H1 (cell line): ENCODE data around the gene GRK3. TPM values are rescaled to one million over a fixed set of nuclear protein-coding genes. Genes with fewer than 3 reads are reported as not detected.

ENCODE experiments used
- CTCF ChIA-PET: fragments of 300-600 bp; sonication (Branson Sonifier 250); formaldehyde crosslinking; loops from one replicate; lab custom pipeline; 2021; ENCODE audit not compliant: partially characterized antibody; lab: Charles Lee
- POLR2A ChIA-PET: fragments of 300-600 bp; sonication (Branson Sonifier 250); formaldehyde crosslinking; loops from one replicate; lab custom pipeline; 2021; ENCODE audit warnings: inconsistent platforms; ENCODE audit not compliant: partially characterized antibody; lab: Charles Lee
- DNase-seq, 2 experiments: peaks; one replicate each; pipeline versions ENCODE4 v3.0.0 to v3.0.0-alpha.2; 2010 to 2022; ENCODE audit warnings: low spot score in 2 of 2, low read depth in 1 of 2, mixed read lengths in 1 of 2
- FAIRE-seq: peaks from 2 replicates; lab custom pipeline; 2011; peaks lifted over from hg19 to GRCh38; lab: Jason Lieb, UNC
- H2AFZ ChIP-seq: 2 replicates; pipeline ENCODE4 v1.8.1; 2012; ENCODE audit warnings: low read length, inconsistent platforms
- H2AK5ac ChIP-seq: 2 replicates; pipeline ENCODE4 v1.6.1; 2013; ENCODE audit warnings: low read depth, low read length
- H2BK120ac ChIP-seq: replicated peaks from 2 replicates; pipeline ENCODE3; 2013; ENCODE audit warnings: low read depth, low read length, inconsistent platforms
- H2BK12ac ChIP-seq: 2 replicates; pipeline ENCODE4 v1.6.1; 2013; ENCODE audit warnings: low read depth, low read length
- H2BK15ac ChIP-seq: 2 replicates; pipeline ENCODE4 v1.6.1; 2013; ENCODE audit warnings: low read length
- H2BK20ac ChIP-seq: 2 replicates; pipeline ENCODE4 v1.6.1; 2013; ENCODE audit warnings: low read length
- H2BK5ac ChIP-seq: 2 replicates; pipeline ENCODE4 v1.6.1; 2013; ENCODE audit warnings: low read depth, low read length
- H3K14ac ChIP-seq: 2 replicates; pipeline ENCODE4 v1.6.1; 2013; ENCODE audit warnings: inconsistent platforms; ENCODE audit not compliant: insufficient read length
- H3K18ac ChIP-seq: 2 replicates; pipeline ENCODE4 v1.6.1; 2013; ENCODE audit warnings: low read length; ENCODE audit errors: extremely low read depth
- H3K23ac ChIP-seq: 2 replicates; pipeline ENCODE4 v1.6.1; 2013; ENCODE audit warnings: inconsistent platforms; ENCODE audit not compliant: insufficient read length
- H3K23me2 ChIP-seq: 2 replicates; pipeline ENCODE4 v1.6.1; 2013; ENCODE audit warnings: low read depth, low read length
- H3K27ac ChIP-seq: 2 replicates; pipeline ENCODE4 v1.6.1; 2011; ENCODE audit warnings: low read depth, low read length, inconsistent platforms
- H3K27me3 ChIP-seq, 4 experiments: replicated peaks in 1 of 4; 1 replicate in 1 of 4; 2 replicates in 3 of 4; pipeline versions ENCODE4 v1.6.1 to v1.8.1; 2011 to 2013; ENCODE audit warnings: low read length in 3 of 4, mild to moderate bottlenecking in 3 of 4, inconsistent platforms in 2 of 4, mixed read lengths in 2 of 4, moderate library complexity in 1 of 4; ENCODE audit not compliant: control insufficient read depth in 3 of 4, insufficient read depth in 3 of 4; ENCODE audit errors: extremely low read depth in 1 of 4
- H3K36me3 ChIP-seq, 4 experiments: 2 replicates each; pipeline versions ENCODE4 v1.6.1 to v1.8.1; 2011 to 2013; ENCODE audit warnings: mild to moderate bottlenecking in 4 of 4, low read length in 3 of 4, moderate library complexity in 2 of 4, control low read depth in 1 of 4, inconsistent platforms in 1 of 4; ENCODE audit not compliant: insufficient read depth in 4 of 4, control insufficient read depth in 2 of 4
- H3K4ac ChIP-seq: replicated peaks from 2 replicates; pipeline ENCODE3; 2013; ENCODE audit warnings: low read length, low read depth, mixed read lengths, inconsistent platforms; ENCODE audit not compliant: insufficient read length
- H3K4me1 ChIP-seq, 4 experiments: replicated peaks in 1 of 4; 1 replicate in 1 of 4; 2 replicates in 3 of 4; pipeline versions ENCODE4 v1.6.1 to v1.8.1; 2011 to 2013; ENCODE audit warnings: low read length in 3 of 4, inconsistent platforms in 2 of 4, mixed read lengths in 1 of 4; ENCODE audit not compliant: insufficient read depth in 4 of 4, control insufficient read depth in 3 of 4
- H3K4me2 ChIP-seq, 2 experiments: 2 replicates each; pipeline versions ENCODE4 v1.6.1 to v1.8.1; 2011 to 2013; ENCODE audit warnings: low read depth in 2 of 2, low read length in 2 of 2, control low read depth in 1 of 2, inconsistent platforms in 1 of 2, mild to moderate bottlenecking in 1 of 2; ENCODE audit not compliant: insufficient read depth in 1 of 2
- H3K4me3 ChIP-seq, 4 experiments: fragments of 200-600, 300-600 bp in 1 of 4; sonication (generic), shearing (Covaris generic), sonication (Bioruptor Twin) in 1 of 4; 2 replicates each; pipeline versions ENCODE4 v1.5.1 to v1.8.1; 2011 to 2016; ENCODE audit warnings: low read length in 4 of 4, low read depth in 3 of 4, control low read depth in 2 of 4, inconsistent platforms in 2 of 4, mild to moderate bottlenecking in 2 of 4, mixed read lengths in 1 of 4, moderate library complexity in 1 of 4; ENCODE audit not compliant: insufficient read depth in 2 of 4; ENCODE audit errors: extremely low read depth in 1 of 4
- H3K56ac ChIP-seq: replicated peaks from 2 replicates; pipeline ENCODE3; 2013; ENCODE audit warnings: low read depth, mild to moderate bottlenecking, mixed read lengths, low read length, inconsistent platforms; ENCODE audit not compliant: insufficient read length
- H3K79me1 ChIP-seq: 2 replicates; pipeline ENCODE4 v1.6.1; 2013; ENCODE audit warnings: low read depth, low read length, control low read depth
- H3K79me2 ChIP-seq, 2 experiments: 2 replicates each; pipeline versions ENCODE4 v1.6.1 to v1.8.1; 2012 to 2013; ENCODE audit warnings: low read length in 2 of 2, mild to moderate bottlenecking in 2 of 2, inconsistent platforms in 1 of 2; ENCODE audit not compliant: insufficient read depth in 2 of 2, control insufficient read depth in 1 of 2
- H3K9ac ChIP-seq, 4 experiments: replicated peaks in 1 of 4; 1 replicate in 1 of 4; 2 replicates in 3 of 4; pipeline versions ENCODE4 v1.6.1 to v1.8.1; 2011 to 2013; ENCODE audit warnings: low read depth in 3 of 4, low read length in 3 of 4, control low read depth in 2 of 4, mild to moderate bottlenecking in 2 of 4, moderate library complexity in 2 of 4, inconsistent platforms in 1 of 4; ENCODE audit errors: extremely low read depth in 1 of 4
- H3K9me3 ChIP-seq, 2 experiments: 2 replicates each; pipeline versions ENCODE4 v1.6.1 to v1.8.1; 2012 to 2013; ENCODE audit warnings: mild to moderate bottlenecking in 2 of 2, moderate library complexity in 2 of 2, control low read depth in 1 of 2, inconsistent platforms in 1 of 2, low read depth in 1 of 2, low read length in 1 of 2, mixed read lengths in 1 of 2; ENCODE audit not compliant: insufficient read depth in 2 of 2
- H4K20me1 ChIP-seq, 2 experiments: replicated peaks in 1 of 2; 2 replicates each; pipeline versions ENCODE3 to v1.8.1; 2011 to 2013; ENCODE audit warnings: inconsistent platforms in 2 of 2, low read length in 2 of 2, mild to moderate bottlenecking in 1 of 2; ENCODE audit not compliant: insufficient read depth in 2 of 2, control insufficient read depth in 1 of 2
- H4K5ac ChIP-seq: 2 replicates; pipeline ENCODE4 v1.6.1; 2013; ENCODE audit warnings: low read length, low read depth, mixed read lengths, inconsistent platforms; ENCODE audit not compliant: insufficient read length
- H4K8ac ChIP-seq: 2 replicates; pipeline ENCODE4 v1.8.0; 2013; ENCODE audit warnings: mild to moderate bottlenecking, moderate library complexity, low read length, inconsistent platforms; ENCODE audit not compliant: insufficient read depth; ENCODE audit errors: extremely low read depth
- H4K91ac ChIP-seq: replicated peaks from 2 replicates; pipeline ENCODE3; 2013; ENCODE audit warnings: low read length, mixed read lengths, inconsistent platforms; ENCODE audit not compliant: insufficient read length
- CEBPB ChIP-seq: IDR thresholded peaks from 2 replicates; pipeline ENCODE4 v1.6.1; 2012; ENCODE audit warnings: low read depth, low read length
- GABPA ChIP-seq: IDR thresholded peaks from 2 replicates; pipeline ENCODE4 v1.6.1; 2011; ENCODE audit warnings: mild to moderate bottlenecking, low read length, moderate library complexity, borderline replicate concordance; ENCODE audit not compliant: insufficient read depth
- HDAC2 ChIP-seq, 2 experiments: fragments of 300-600 bp in 1 of 2; sonication (generic) in 1 of 2; IDR thresholded peaks; 2 replicates each; pipeline ENCODE4 v1.6.1; 2011 to 2012; ENCODE audit warnings: low read depth in 2 of 2, low read length in 2 of 2, mild to moderate bottlenecking in 2 of 2, moderate library complexity in 2 of 2, borderline replicate concordance in 1 of 2, inconsistent platforms in 1 of 2
- JUN ChIP-seq: IDR thresholded peaks from 2 replicates; pipeline ENCODE4 v1.6.1; 2011; ENCODE audit warnings: low read depth, mild to moderate bottlenecking, improper control_type of control experiment, low read length
- KDM1A ChIP-seq: fragments of 200-600, 300-600 bp; sonication (generic); IDR thresholded peaks from 2 replicates; pipeline ENCODE4 v1.7.1; 2016; ENCODE audit warnings: mild to moderate bottlenecking, low read length, borderline replicate concordance
- PHF8 ChIP-seq: fragments of 200-600 bp; sonication (generic); conservative IDR thresholded peaks from 2 replicates; pipeline ENCODE4 v1.7.1; 2012; ENCODE audit warnings: low read depth, mild to moderate bottlenecking, inconsistent platforms, low read length, moderate library complexity
- RFX5 ChIP-seq: IDR thresholded peaks from 2 replicates; pipeline ENCODE4 v1.6.1; 2011; ENCODE audit warnings: low read depth, low read length, improper control_type of control experiment, borderline replicate concordance
- SAP30 ChIP-seq: fragments of 300-600 bp; sonication (generic); IDR thresholded peaks from 2 replicates; pipeline ENCODE4 v1.7.1; 2012; ENCODE audit warnings: low read length, moderate library complexity, mild to moderate bottlenecking, inconsistent platforms; ENCODE audit not compliant: insufficient read depth, insufficient replicate concordance
- SIRT6 ChIP-seq: IDR thresholded peaks from one replicate; pipeline ENCODE4 v1.7.1; 2012; ENCODE audit warnings: low read length, inconsistent platforms
- WGBS, 2 experiments: shearing (Covaris generic) in 1 of 2; methylation state at CpG; one replicate each; pipeline versions ENCODE4 v1.1.6 to v1.1.7; 2013 to 2015; ENCODE audit warnings: low lambda C conversion rate in 2 of 2, mixed read lengths in 2 of 2, inconsistent platforms in 1 of 2, low coverage in 1 of 2, missing lambda C conversion rate in 1 of 2; ENCODE audit not compliant: insufficient replicate concordance in 2 of 2, insufficient coverage in 1 of 2, insufficient read length in 1 of 2; ENCODE audit errors: extremely low coverage in 1 of 2, missing lambda C conversion rate in 1 of 2; 5-methylcytosine and 5-hydroxymethylcytosine counted together
- polyA plus RNA-seq, 7 experiments: library from polyadenylated mRNA; depleted of rRNA in 3 of 7; stranded (reverse) in 5 of 7; unstranded in 2 of 7; fragments of >200 nt in 5 of 7; fragments of 200-250 nt in 2 of 7; gene quantifications; 1 replicate in 5 of 7; 2 replicates in 1 of 7; 4 replicates in 1 of 7; pipeline versions ENCODE4 v1.2.1 to v1.2.3, GENCODE V29; 2011 to 2013; ENCODE audit warnings: missing spikeins in 2 of 7, mixed read lengths in 2 of 7
- total RNA-seq: library from RNA; stranded (reverse); fragmentation: NEBNext Ultra II Directional; extraction: Animal tissue kit (Norgen Biotek cat#: 25700); gene quantifications from 2 replicates; pipeline ENCODE4 v1.2.1, GENCODE V29; 2021

Gene GRK3
- total and polyA plus RNA-seq, 2 of the 8 experiments (the other 6 are each of a cell fraction or from before 2014, with no cell fraction given), result 7.5 to 35.3 TPM

GRCh38 chr22:25765801-25766200, 201.3 kb downstream of the GRK3 start:
- H3K4me3 ChIP-seq, result no peak overlapping the region
- no peak overlapping the region for H3K56ac ChIP-seq
- no peaks in the 10 kb centered on the region for H3K4me1 ChIP-seq
- no peak overlapping the region for H2BK20ac ChIP-seq
- CTCF ChIA-PET, result interaction anchor here (0.8 to 1.7 kb wide), 3 partner anchors 214 to 305 kb away, joined by 3 to 5 read pairs (median 3); no protein-coding TSS in a partner anchor
- H3K18ac ChIP-seq, result no peak overlapping the region
- H3K36me3 ChIP-seq, result no peaks in the 10 kb centered on the region
- H3K23me2 ChIP-seq, result no peaks in the 10 kb centered on the region
- H3K4ac ChIP-seq, result no peak overlapping the region
- DNase-seq (no peak), FAIRE-seq (no peak)
- no peak overlapping the region for H3K27ac ChIP-seq
- H3K79me1 ChIP-seq, result no peaks in the 10 kb centered on the region
- no peak overlapping the region for H2AFZ ChIP-seq
- H4K91ac ChIP-seq, result no peak overlapping the region
- no peak overlapping the region for H2BK12ac ChIP-seq
- no peak overlapping the region for H3K14ac ChIP-seq
- TF ChIP-seq SIRT6 (no peak), SAP30 (no peak), KDM1A (no peak), HDAC2 (IDR thresholded peaks at IDR 0.05; ENCODE audit: borderline replicate concordance in 1 of 2, low read depth in 2 of 2, low read length in 2 of 2) (no peak), CEBPB (no peak), RFX5 (no peak), GABPA (no peak), JUN (no peak), PHF8 (no peak)
- no peak overlapping the region for H3K23ac ChIP-seq
- H3K9me3 ChIP-seq, result peaks cover 6 to 9% of the 10 kb centered on the region in 2 experiments; a peak in 3 of 4 replicates
- no peak overlapping the region for H4K5ac ChIP-seq
- no peak overlapping the region for H2AK5ac ChIP-seq
- H4K20me1 ChIP-seq, result no peaks in the 10 kb centered on the region
- H3K27me3 ChIP-seq, result no peaks in the 10 kb centered on the region
- POLR2A ChIA-PET, result no interaction called here
- no peak overlapping the region for H4K8ac ChIP-seq
- H2BK5ac ChIP-seq, result no peak overlapping the region
- no peaks in the 10 kb centered on the region for H3K79me2 ChIP-seq
- no peak overlapping the region for H3K9ac ChIP-seq
- H2BK15ac ChIP-seq, result no peak overlapping the region
- no peak overlapping the region for H2BK120ac ChIP-seq
- no peak overlapping the region for H3K4me2 ChIP-seq
- 82% methylated on average over 4 of the region's 4 CpGs; no CpG with 5 or more reads in 1 of the 2 experiments for WGBS, 2 experiments
